ENCODE measurements around the gene FAM107A. TPM values are rescaled to one million over a fixed set of nuclear protein-coding genes. Genes with fewer than 3 reads are reported as not detected.

FAM107A gene
- polyA plus RNA-seq, 4 donors = 1.0 to 40.7 (median 2.8) TPM

GRCh38 chr3:58604031-58604430 lies 26.8 kb upstream of the FAM107A start:
- Histone ChIP-seq H3K36me3 (ENCODE audit: control insufficient read depth in 3 of 3, insufficient read depth in 2 of 3, low read depth in 1 of 3, low read length in 3 of 3) (no peaks in the 10 kb centered on the region), H3K27me3 (ENCODE audit: control insufficient read depth in 3 of 3, insufficient read depth in 3 of 3, low read length in 3 of 3) (peaks cover 0 to 4% (median 0%) of the 10 kb centered on the region in 3 donors), H3K4me1 (ENCODE audit: control insufficient read depth in 3 of 3, insufficient read depth in 2 of 3, low read depth in 1 of 3, low read length in 2 of 3) (no peaks in the 10 kb centered on the region), H3K9me3 (ENCODE audit: control insufficient read depth in 2 of 2, insufficient read depth in 1 of 2, low read depth in 1 of 2, low read length in 1 of 2) (peaks cover 0 to 10% of the 10 kb centered on the region in 2 donors), H3K27ac (ENCODE audit: low read depth in 1 of 3, low read length in 2 of 3) (no peak overlapping the region), H3K4me3 (ENCODE audit: low read depth in 1 of 3, low read length in 3 of 3) (no peak overlapping the region)
- no peak for DNase-seq
- FAIRE-seq = no peak
- 75 to 76% (median 76%) methylated on average over 6 of the region's 6 CpGs for WGBS, 3 donors

- Histone ChIP-seq H3K9me3 (ENCODE audit: control insufficient read depth in 2 of 2, insufficient read depth in 1 of 2, low read depth in 1 of 2, low read length in 1 of 2) (peaks cover 0 to 10% of the 10 kb centered on the region in 2 donors), H3K4me3 (ENCODE audit: low read depth in 1 of 3, low read length in 3 of 3) (no peak overlapping the region), H3K27ac (ENCODE audit: low read depth in 1 of 3, low read length in 2 of 3) (no peak overlapping the region), H3K27me3 (ENCODE audit: control insufficient read depth in 3 of 3, insufficient read depth in 3 of 3, low read length in 3 of 3) (peaks cover 0 to 4% (median 0%) of the 10 kb centered on the region in 3 donors), H3K36me3 (ENCODE audit: control insufficient read depth in 3 of 3, insufficient read depth in 2 of 3, low read depth in 1 of 3, low read length in 3 of 3) (no peaks in the 10 kb centered on the region), H3K4me1 (ENCODE audit: control insufficient read depth in 3 of 3, insufficient read depth in 2 of 3, low read depth in 1 of 3, low read length in 2 of 3) (no peaks in the 10 kb centered on the region)
- no peak for FAIRE-seq
- DNase-seq = no peak
These were observed 26.4 kb upstream of the FAM107A start for GRCh38 chr3:58603606-58604005.

DNA sequence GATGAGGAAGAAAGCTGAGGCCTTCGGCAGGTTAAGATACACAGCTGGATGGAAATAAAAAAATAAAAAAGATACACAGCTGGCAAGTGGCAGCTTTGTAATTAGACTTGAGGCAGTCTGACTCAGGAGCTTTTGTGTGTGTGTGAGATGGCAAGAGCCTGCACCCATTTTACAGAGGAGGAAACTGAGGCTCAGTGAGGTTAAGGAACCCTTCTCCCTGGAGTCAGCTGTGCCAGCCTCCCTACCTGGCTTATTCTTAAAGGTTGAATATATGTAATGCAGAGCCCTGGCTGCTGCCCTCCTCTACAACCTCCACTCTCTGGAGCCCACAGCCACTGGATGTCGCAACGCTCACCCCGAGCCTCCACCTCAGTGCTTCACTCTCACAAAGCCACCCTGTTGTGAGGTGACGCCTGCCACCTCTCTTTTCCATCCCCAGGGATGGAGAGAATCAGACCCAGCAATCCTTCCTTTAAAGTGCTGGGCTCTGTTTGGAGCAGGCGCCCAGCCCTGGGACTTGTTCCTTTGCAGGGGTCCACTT lies 20.6 kb upstream of the FAM107A start:
- Histone ChIP-seq H3K4me3 (ENCODE audit: low read depth in 1 of 3, low read length in 3 of 3) (no peak overlapping the region), H3K4me1 (ENCODE audit: control insufficient read depth in 3 of 3, insufficient read depth in 2 of 3, low read depth in 1 of 3, low read length in 2 of 3) (no peaks in the 10 kb centered on the region), H3K27ac (ENCODE audit: low read depth in 1 of 3, low read length in 2 of 3) (no peak overlapping the region), H3K9me3 (ENCODE audit: control insufficient read depth in 2 of 2, insufficient read depth in 1 of 2, low read depth in 1 of 2, low read length in 1 of 2) (no peaks in the 10 kb centered on the region), H3K27me3 (ENCODE audit: control insufficient read depth in 3 of 3, insufficient read depth in 3 of 3, low read length in 3 of 3) (no peaks in the 10 kb centered on the region), H3K36me3 (ENCODE audit: control insufficient read depth in 3 of 3, insufficient read depth in 2 of 3, low read depth in 1 of 3, low read length in 3 of 3) (no peaks in the 10 kb centered on the region)
- WGBS, 3 donors = 73 to 89% (median 84%) methylated on average over 6 of the region's 6 CpGs
- DNase-seq = no peak
- FAIRE-seq = no peak

- Histone ChIP-seq H3K4me3 (ENCODE audit: low read depth in 1 of 3, low read length in 3 of 3) (no peak overlapping the region), H3K9me3 (ENCODE audit: control insufficient read depth in 2 of 2, insufficient read depth in 1 of 2, low read depth in 1 of 2, low read length in 1 of 2) (no peaks in the 10 kb centered on the region), H3K36me3 (ENCODE audit: control insufficient read depth in 3 of 3, insufficient read depth in 2 of 3, low read depth in 1 of 3, low read length in 3 of 3) (no peaks in the 10 kb centered on the region), H3K4me1 (ENCODE audit: control insufficient read depth in 3 of 3, insufficient read depth in 2 of 3, low read depth in 1 of 3, low read length in 2 of 3) (no peaks in the 10 kb centered on the region), H3K27ac (ENCODE audit: low read depth in 1 of 3, low read length in 2 of 3) (no peak overlapping the region), H3K27me3 (ENCODE audit: control insufficient read depth in 3 of 3, insufficient read depth in 3 of 3, low read length in 3 of 3) (no peaks in the 10 kb centered on the region)
- FAIRE-seq (no peak), DNase-seq (no peak)
- 50 to 56% (median 51%) methylated on average over 4 of the region's 4 CpGs for whole genome bisulfite sequencing, 3 donors
These were observed 19.8 kb upstream of the FAM107A start for GRCh38 chr3:58596834-58597518.

GRCh38 chr3:58594117-58594516 lies 16.9 kb upstream of the FAM107A start:
- H3K9me3 ChIP-seq (ENCODE audit: control insufficient read depth in 2 of 2, insufficient read depth in 1 of 2, low read depth in 1 of 2, low read length in 1 of 2) = no peaks in the 10 kb centered on the region
- FAIRE-seq = no peak
- no peak overlapping the region for H3K27ac ChIP-seq (ENCODE audit: low read depth in 1 of 3, low read length in 2 of 3)
- DNase-seq = no peak
- WGBS, 3 donors = 61 to 75% (median 70%) methylated on average over 5 of the region's 5 CpGs
- H3K27me3 ChIP-seq (ENCODE audit: control insufficient read depth in 3 of 3, insufficient read depth in 3 of 3, low read length in 3 of 3) = no peaks in the 10 kb centered on the region
- H3K4me1 ChIP-seq (ENCODE audit: control insufficient read depth in 3 of 3, insufficient read depth in 2 of 3, low read depth in 1 of 3, low read length in 2 of 3) = no peaks in the 10 kb centered on the region
- H3K36me3 ChIP-seq (ENCODE audit: control insufficient read depth in 3 of 3, insufficient read depth in 2 of 3, low read depth in 1 of 3, low read length in 3 of 3) = no peaks in the 10 kb centered on the region
- H3K4me3 ChIP-seq (ENCODE audit: low read depth in 1 of 3, low read length in 3 of 3) = no peak overlapping the region

DNA sequence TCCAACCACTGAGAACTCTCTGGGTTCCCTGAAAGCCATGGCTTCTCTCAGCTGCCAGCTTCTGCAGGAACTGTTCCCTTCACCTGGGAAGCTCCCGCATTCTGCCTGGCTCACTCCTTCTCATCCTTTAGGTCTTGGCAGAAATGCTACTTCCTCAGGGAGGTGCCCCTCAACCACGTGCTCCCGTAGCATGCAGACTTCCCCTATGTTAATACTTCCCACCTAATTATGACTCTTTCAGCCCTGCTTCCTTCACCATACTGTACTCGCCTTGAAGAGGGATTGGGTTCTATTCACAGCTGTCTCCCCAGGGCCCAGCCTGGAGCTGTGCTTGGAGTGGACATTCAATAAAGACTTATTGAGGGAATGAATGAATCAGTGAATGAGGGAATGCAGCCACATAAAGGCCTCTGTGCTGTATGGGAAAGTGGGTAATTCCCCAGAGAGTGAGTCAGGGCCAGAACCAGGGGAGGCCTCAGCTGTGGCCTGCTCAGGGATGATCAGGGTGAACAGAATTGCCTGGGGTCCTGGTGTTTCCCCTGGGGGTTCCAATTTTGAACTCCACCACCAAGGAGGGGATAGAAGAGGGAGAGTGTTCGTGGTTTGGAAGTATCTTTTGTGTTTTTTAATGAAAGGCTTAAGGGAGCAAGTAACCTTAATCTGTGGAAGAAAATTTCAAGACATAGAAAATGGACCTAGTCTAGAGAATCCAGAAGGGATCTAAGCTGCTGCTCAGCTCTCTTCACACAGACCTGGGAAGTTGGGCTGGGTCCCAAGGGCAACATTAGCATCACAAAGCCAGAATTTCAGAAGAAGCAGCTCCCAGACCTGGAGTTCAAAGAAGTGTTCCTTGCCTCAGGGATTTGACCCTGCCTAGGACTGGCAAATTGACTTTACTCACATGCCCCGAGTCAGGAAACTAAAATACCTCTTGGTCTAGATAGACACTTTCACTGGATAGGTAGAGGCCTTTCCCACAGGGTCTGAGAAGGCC lies 14.6 kb upstream of the FAM107A start:
- Histone ChIP-seq H3K4me3 (ENCODE audit: low read depth in 1 of 3, low read length in 3 of 3) (no peak overlapping the region), H3K36me3 (ENCODE audit: control insufficient read depth in 3 of 3, insufficient read depth in 2 of 3, low read depth in 1 of 3, low read length in 3 of 3) (no peaks in the 10 kb centered on the region), H3K9me3 (ENCODE audit: control insufficient read depth in 2 of 2, insufficient read depth in 1 of 2, low read depth in 1 of 2, low read length in 1 of 2) (no peaks in the 10 kb centered on the region), H3K27ac (ENCODE audit: low read depth in 1 of 3, low read length in 2 of 3) (no peak overlapping the region), H3K27me3 (ENCODE audit: control insufficient read depth in 3 of 3, insufficient read depth in 3 of 3, low read length in 3 of 3) (peaks cover 3 to 15% (median 8%) of the 10 kb centered on the region in 3 donors), H3K4me1 (ENCODE audit: control insufficient read depth in 3 of 3, insufficient read depth in 2 of 3, low read depth in 1 of 3, low read length in 2 of 3) (no peaks in the 10 kb centered on the region)
- FAIRE-seq (no peak), DNase-seq (no peak)
- 65 to 69% (median 67%) methylated on average over 6 of the region's 6 CpGs for WGBS, 3 donors

DNA sequence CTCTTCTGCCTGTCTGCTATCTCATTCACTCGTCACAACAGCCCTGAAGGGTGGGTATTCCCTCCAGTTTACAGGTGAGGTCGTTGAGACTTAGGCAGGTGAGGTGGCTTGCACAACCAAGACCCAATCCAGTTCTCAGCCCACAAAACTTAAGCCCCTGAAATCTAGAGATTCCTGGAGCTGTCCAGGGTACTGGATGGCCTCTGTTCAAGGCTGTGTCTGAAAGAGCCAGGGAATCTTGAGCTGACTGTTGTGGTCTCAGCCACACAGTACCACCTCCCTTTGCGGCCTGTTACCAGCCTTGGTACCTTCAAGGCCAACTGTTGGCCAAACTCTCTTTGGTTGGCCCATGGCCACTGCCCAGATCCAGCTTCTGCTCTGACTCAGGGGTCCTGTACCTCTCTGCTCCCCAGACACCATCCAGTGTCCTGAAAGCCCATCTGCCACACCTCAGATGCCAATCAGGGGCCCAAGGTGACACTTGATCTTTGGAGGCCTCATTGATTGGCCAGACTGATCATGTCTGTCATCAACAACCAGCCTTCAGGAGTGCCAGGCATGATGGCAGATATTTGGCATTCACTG lies 10.9 kb upstream of the FAM107A start:
- FAIRE-seq = no peak
- Histone ChIP-seq H3K27me3 (ENCODE audit: control insufficient read depth in 3 of 3, insufficient read depth in 3 of 3, low read length in 3 of 3) (peaks cover 3 to 41% (median 13%) of the 10 kb centered on the region in 3 donors), H3K27ac (ENCODE audit: low read depth in 1 of 3, low read length in 2 of 3) (no peak overlapping the region), H3K4me1 (ENCODE audit: control insufficient read depth in 3 of 3, insufficient read depth in 2 of 3, low read depth in 1 of 3, low read length in 2 of 3) (peaks cover 2 to 8% (median 3%) of the 10 kb centered on the region in 3 donors), H3K9me3 (ENCODE audit: control insufficient read depth in 2 of 2, insufficient read depth in 1 of 2, low read depth in 1 of 2, low read length in 1 of 2) (no peaks in the 10 kb centered on the region), H3K4me3 (ENCODE audit: low read depth in 1 of 3, low read length in 3 of 3) (no peak overlapping the region), H3K36me3 (ENCODE audit: control insufficient read depth in 3 of 3, insufficient read depth in 2 of 3, low read depth in 1 of 3, low read length in 3 of 3) (no peaks in the 10 kb centered on the region)
- WGBS, 3 donors = 43 to 53% (median 50%) methylated on average over 3 of the region's 3 CpGs
- peak in 1 of 2 donors; percentile 51 for DNase-seq

DNA sequence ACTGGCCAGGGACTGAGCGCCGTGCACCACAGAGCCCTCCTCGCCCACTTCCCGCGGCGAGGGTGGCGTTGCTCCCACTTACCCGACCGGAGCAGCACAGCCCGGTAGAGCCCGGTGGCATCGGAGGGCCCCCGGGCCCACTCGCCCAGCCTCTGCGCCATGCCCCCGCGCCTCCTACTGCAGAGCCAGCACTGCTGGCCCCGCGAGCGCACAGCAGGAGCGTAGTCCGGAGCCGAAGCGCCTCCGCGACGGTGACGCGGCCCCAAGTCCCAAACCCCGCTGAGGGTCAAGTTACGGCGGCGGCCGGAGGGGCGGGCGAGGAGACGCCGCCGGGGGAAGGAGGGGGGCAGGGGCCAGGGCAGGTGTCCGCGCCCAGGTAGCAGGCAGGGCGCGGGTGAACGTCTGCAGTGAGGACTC lies 9.6 kb upstream of the FAM107A start:
- Histone ChIP-seq H3K27ac (ENCODE audit: low read depth in 1 of 3, low read length in 2 of 3) (no peak overlapping the region), H3K27me3 (ENCODE audit: control insufficient read depth in 3 of 3, insufficient read depth in 3 of 3, low read length in 3 of 3) (peaks cover 3 to 41% (median 13%) of the 10 kb centered on the region in 3 donors), H3K4me1 (ENCODE audit: control insufficient read depth in 3 of 3, insufficient read depth in 2 of 3, low read depth in 1 of 3, low read length in 2 of 3) (peaks cover 2 to 8% (median 3%) of the 10 kb centered on the region in 3 donors), H3K9me3 (ENCODE audit: control insufficient read depth in 2 of 2, insufficient read depth in 1 of 2, low read depth in 1 of 2, low read length in 1 of 2) (no peaks in the 10 kb centered on the region), H3K36me3 (ENCODE audit: control insufficient read depth in 3 of 3, insufficient read depth in 2 of 3, low read depth in 1 of 3, low read length in 3 of 3) (no peaks in the 10 kb centered on the region), H3K4me3 (ENCODE audit: low read depth in 1 of 3, low read length in 3 of 3) (no peak overlapping the region)
- no peak for FAIRE-seq
- 9 to 19% (median 10%) methylated on average over 36 to 44 of the region's 44 CpGs for WGBS, 3 donors
- DNase-seq = no peak
